ENCODE results near the gene HBZ.
"Not testable (repeated sequence)": the region's sequence is repeated elsewhere in the genome, so short reads cannot be mapped to it uniquely, and the experiment has no call there.

Gene HBZ

GRCh38 chr16:165539-166374, 13.3 kb downstream of the HBZ start, which contains the start of gene HBM:
TSS of gene HBM (plus strand) at chr16:165978. CDS start at chr16:165998, 20 bp downstream.
- DNase-seq: no peak

DNA sequence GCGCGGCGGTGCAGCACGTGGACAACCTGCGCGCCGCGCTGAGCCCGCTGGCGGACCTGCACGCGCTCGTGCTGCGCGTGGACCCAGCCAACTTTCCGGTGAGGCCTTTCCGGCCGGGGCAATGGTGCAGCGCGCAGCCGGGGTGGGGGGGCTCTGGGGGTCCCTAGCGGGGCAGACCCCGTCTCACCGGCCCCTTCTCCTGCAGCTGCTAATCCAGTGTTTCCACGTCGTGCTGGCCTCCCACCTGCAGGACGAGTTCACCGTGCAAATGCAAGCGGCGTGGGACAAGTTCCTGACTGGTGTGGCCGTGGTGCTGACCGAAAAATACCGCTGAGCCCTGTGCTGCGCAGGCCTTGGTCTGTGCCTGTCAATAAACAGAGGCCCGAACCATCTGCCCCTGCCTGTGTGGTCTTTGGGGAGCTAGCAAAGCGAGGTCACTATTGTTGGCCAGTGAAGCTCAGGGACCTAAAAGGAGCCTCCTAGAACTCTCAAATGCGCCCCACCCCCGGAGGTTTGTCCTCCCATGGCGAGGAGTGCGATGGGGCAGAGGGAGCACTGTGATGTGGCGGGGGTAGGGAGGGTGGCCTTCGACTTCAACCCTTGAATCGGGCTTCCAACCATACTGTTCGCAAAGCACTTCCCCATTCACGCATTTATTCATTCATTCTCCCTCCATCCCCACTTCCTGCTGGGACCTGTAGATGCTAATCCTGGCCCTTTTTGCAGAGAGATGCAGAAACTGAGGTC, 14.1 kb downstream of the HBZ start:
- DNase-seq: no peak

DNA sequence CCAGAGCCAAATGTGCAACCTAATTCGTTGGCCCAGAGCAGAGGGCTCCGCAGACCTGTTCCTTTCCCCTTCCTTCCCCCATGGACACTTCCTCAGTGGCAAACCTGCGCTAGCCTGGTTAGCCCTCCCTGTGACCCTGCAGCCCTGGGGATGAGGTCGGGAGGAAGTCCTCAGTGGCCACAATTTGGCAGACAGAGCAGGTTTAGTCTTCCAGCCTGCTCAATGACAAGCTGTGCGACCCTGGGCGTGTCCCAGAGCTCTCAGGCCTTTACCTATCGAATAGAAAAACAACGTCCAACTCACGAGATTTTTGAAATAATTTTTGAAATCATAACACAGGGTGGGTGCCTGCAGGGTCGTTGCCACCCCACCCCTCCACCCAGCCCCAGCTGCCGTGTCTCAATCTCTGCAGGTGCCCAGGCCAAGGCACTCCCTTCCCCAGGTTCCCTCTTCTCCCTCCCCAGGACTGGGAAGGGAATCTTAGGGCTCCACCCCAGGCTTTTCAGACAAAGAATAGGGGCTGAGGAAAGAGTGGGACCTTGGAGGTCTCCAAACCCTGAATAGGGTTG, 14.8 kb downstream of the HBZ start:
- no peak for DNase-seq

- no peak for DNase-seq
These were observed 16.0 kb downstream of the HBZ start for GRCh38 chr16:168424-168823.

- DNase-seq: no peak
These were observed 16.6 kb downstream of the HBZ start for GRCh38 chr16:169014-169413.

GRCh38 chr16:170088-170507, 17.7 kb downstream of the HBZ start:
- DNase-seq: not testable (repeated sequence)

GRCh38 chr16:170788-171187, 18.3 kb downstream of the HBZ start:
- DNase-seq: no peak

GRCh38 chr16:172374-172941, 20.0 kb downstream of the HBZ start, which contains the start of gene HBA2:
TSS of gene HBA2 (plus strand) at chr16:172876. CDS start at chr16:172913, 37 bp downstream.
- DNase-seq: not testable (repeated sequence)

DNA sequence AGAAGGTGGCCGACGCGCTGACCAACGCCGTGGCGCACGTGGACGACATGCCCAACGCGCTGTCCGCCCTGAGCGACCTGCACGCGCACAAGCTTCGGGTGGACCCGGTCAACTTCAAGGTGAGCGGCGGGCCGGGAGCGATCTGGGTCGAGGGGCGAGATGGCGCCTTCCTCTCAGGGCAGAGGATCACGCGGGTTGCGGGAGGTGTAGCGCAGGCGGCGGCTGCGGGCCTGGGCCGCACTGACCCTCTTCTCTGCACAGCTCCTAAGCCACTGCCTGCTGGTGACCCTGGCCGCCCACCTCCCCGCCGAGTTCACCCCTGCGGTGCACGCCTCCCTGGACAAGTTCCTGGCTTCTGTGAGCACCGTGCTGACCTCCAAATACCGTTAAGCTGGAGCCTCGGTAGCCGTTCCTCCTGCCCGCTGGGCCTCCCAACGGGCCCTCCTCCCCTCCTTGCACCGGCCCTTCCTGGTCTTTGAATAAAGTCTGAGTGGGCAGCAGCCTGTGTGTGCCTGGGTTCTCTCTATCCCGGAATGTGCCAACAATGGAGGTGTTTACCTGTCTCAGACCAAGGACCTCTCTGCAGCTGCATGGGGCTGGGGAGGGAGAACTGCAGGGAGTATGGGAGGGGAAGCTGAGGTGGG, 20.9 kb downstream of the HBZ start:
- not testable (repeated sequence) for DNase-seq

- DNase-seq: not testable (repeated sequence)
These were observed 21.7 kb downstream of the HBZ start for GRCh38 chr16:173928-174769.

GRCh38 chr16:175011-175949, 22.8 kb downstream of the HBZ start:
- no peak for DNase-seq

DNA sequence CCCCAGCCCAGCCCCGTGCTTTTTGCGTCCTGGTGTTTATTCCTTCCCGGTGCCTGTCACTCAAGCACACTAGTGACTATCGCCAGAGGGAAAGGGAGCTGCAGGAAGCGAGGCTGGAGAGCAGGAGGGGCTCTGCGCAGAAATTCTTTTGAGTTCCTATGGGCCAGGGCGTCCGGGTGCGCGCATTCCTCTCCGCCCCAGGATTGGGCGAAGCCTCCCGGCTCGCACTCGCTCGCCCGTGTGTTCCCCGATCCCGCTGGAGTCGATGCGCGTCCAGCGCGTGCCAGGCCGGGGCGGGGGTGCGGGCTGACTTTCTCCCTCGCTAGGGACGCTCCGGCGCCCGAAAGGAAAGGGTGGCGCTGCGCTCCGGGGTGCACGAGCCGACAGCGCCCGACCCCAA, 23.6 kb downstream of the HBZ start:
- DNase-seq: not testable (repeated sequence)

DNA sequence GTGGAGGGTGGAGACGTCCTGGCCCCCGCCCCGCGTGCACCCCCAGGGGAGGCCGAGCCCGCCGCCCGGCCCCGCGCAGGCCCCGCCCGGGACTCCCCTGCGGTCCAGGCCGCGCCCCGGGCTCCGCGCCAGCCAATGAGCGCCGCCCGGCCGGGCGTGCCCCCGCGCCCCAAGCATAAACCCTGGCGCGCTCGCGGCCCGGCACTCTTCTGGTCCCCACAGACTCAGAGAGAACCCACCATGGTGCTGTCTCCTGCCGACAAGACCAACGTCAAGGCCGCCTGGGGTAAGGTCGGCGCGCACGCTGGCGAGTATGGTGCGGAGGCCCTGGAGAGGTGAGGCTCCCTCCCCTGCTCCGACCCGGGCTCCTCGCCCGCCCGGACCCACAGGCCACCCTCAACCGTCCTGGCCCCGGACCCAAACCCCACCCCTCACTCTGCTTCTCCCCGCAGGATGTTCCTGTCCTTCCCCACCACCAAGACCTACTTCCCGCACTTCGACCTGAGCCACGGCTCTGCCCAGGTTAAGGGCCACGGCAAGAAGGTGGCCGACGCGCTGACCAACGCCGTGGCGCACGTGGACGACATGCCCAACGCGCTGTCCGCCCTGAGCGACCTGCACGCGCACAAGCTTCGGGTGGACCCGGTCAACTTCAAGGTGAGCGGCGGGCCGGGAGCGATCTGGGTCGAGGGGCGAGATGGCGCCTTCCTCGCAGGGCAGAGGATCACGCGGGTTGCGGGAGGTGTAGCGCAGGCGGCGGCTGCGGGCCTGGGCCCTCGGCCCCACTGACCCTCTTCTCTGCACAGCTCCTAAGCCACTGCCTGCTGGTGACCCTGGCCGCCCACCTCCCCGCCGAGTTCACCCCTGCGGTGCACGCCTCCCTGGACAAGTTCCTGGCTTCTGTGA, 24.3 kb downstream of the HBZ start, which contains the start of gene HBA1:
HBA1 (plus strand) TSS at position 204 of the 906 bp plus-strand sequence; CDS start at position 241, 37 bp downstream.
- not testable (repeated sequence) for DNase-seq

DNA sequence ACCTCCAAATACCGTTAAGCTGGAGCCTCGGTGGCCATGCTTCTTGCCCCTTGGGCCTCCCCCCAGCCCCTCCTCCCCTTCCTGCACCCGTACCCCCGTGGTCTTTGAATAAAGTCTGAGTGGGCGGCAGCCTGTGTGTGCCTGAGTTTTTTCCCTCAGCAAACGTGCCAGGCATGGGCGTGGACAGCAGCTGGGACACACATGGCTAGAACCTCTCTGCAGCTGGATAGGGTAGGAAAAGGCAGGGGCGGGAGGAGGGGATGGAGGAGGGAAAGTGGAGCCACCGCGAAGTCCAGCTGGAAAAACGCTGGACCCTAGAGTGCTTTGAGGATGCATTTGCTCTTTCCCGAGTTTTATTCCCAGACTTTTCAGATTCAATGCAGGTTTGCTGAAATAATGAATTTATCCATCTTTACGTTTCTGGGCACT, 25.0 kb downstream of the HBZ start:
- no peak for DNase-seq

DNA sequence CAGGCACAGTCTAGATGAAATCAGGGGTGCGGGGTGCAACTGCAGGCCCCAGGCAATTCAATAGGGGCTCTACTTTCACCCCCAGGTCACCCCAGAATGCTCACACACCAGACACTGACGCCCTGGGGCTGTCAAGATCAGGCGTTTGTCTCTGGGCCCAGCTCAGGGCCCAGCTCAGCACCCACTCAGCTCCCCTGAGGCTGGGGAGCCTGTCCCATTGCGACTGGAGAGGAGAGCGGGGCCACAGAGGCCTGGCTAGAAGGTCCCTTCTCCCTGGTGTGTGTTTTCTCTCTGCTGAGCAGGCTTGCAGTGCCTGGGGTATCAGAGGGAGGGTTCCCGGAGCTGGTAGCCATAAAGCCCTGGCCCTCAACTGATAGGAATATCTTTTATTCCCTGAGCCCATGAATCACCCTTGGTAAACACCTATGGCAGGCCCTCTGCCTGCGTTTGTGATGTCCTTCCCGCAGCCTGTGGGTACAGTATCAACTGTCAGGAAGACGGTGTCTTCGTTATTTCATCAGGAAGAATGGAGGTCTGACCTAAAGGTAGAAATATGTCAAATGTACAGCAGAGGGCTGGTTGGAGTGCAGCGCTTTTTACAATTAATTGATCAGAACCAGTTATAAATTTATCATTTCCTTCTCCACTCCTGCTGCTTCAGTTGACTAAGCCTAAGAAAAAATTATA, 25.7 kb downstream of the HBZ start:
- DNase-seq: no peak

DNA sequence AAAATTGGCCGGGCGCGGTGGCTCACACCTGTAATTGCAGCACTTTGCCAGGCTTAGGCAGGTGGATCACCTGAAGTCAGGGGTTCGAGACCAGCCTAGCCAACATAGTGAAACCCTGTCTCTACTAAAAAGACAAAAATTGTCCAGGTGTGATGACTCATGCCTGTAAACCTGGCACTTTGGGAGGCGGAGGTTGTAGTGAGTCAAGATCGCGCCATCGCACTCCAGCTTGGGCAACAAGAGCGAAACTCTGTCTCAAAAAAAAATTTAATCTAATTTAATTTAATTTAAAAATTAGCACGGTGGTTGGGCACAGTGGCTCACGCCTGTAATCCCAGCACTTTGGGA, 26.2 kb downstream of the HBZ start:
- DNase-seq: no peak

- DNase-seq: no peak
These were observed 27.0 kb downstream of the HBZ start for GRCh38 chr16:179211-180092.

All from stimulated activated CD4-positive, alpha-beta T cell treated with anti-CD3 and anti-CD28 coated beads, Interleukin-4, amount 100 ng/mL, for 24 hours (primary cell).